Activated naive CD8-positive, alpha-beta T cell treated with anti-CD3 and anti-CD28 coated beads for 36 hours (primary cell): Measurements from ENCODE around the gene KAT2A. TPM values are rescaled to one million over a fixed set of nuclear protein-coding genes. Genes with fewer than 3 reads are reported as not detected.

Experiments
- DNase-seq: peaks from one replicate; pipeline ENCODE4 v3.0.0; 2021
- H3K27ac Mint-ChIP-seq: one replicate; pipeline ENCODE4 v1.8.0; 2022; ENCODE audit warnings: mild to moderate bottlenecking, moderate library complexity, mixed read lengths
- H3K27me3 Mint-ChIP-seq: one replicate; pipeline ENCODE4 v1.8.0; 2022; ENCODE audit warnings: mild to moderate bottlenecking, mixed read lengths
- H3K36me3 Mint-ChIP-seq: one replicate; pipeline ENCODE4 v1.8.0; 2021; ENCODE audit warnings: mild to moderate bottlenecking, mixed read lengths
- H3K4me1 Mint-ChIP-seq: one replicate; pipeline ENCODE4 v1.8.0; 2021; ENCODE audit warnings: mixed read lengths
- H3K4me3 Mint-ChIP-seq: one replicate; pipeline ENCODE4 v1.8.0; 2022; ENCODE audit warnings: mild to moderate bottlenecking, moderate library complexity, mixed read lengths
- H3K9me3 Mint-ChIP-seq: one replicate; pipeline ENCODE4 v1.8.0; 2022; ENCODE audit warnings: mixed read lengths
- total RNA-seq, 2 experiments: library from RNA; stranded (reverse); gene quantifications; one replicate each; pipeline ENCODE4 v1.2.3, GENCODE V29; 2021

Gene KAT2A
- total RNA-seq, 2 experiments from 2014 or later = 49.1 to 51.6 TPM

GRCh38 chr17:42096360-42097111, 24.6 kb downstream of the KAT2A start:
- DNase-seq = no peak

GRCh38 chr17:42094375-42095069, 26.6 kb downstream of the KAT2A start:
- H3K4me1 Mint-ChIP-seq = peaks cover 3% of the 10 kb centered on the region

More at GRCh38 chr17:42096360-42097111, 24.6 kb downstream of the KAT2A start:
- Mint-ChIP-seq H3K27me3 (peaks cover 33% of the 10 kb centered on the region), H3K9me3 (no peaks in the 10 kb centered on the region), H3K4me1 (peaks cover 5% of the 10 kb centered on the region), H3K27ac (no peak overlapping the region), H3K36me3 (no peaks in the 10 kb centered on the region), H3K4me3 (no peak overlapping the region)

GRCh38 chr17:42092939-42093338, 28.2 kb downstream of the KAT2A start:
- no peak for DNase-seq
- H3K27ac Mint-ChIP-seq = no peak overlapping the region
- no peaks in the 10 kb centered on the region for H3K36me3 Mint-ChIP-seq
- H3K4me3 Mint-ChIP-seq = no peak overlapping the region
- no peaks in the 10 kb centered on the region for H3K9me3 Mint-ChIP-seq
- H3K4me1 Mint-ChIP-seq = peaks cover 3% of the 10 kb centered on the region
- peaks cover 35% of the 10 kb centered on the region for H3K27me3 Mint-ChIP-seq

More at GRCh38 chr17:42094375-42095069, 26.6 kb downstream of the KAT2A start:
- H3K27me3 Mint-ChIP-seq = peaks cover 37% of the 10 kb centered on the region
- H3K27ac Mint-ChIP-seq = no peak overlapping the region
- no peak overlapping the region for H3K4me3 Mint-ChIP-seq
- H3K9me3 Mint-ChIP-seq = no peaks in the 10 kb centered on the region
- DNase-seq = no peak
- no peaks in the 10 kb centered on the region for H3K36me3 Mint-ChIP-seq

GRCh38 chr17:42090964-42091790, 30.0 kb downstream of the KAT2A start:
- Mint-ChIP-seq H3K4me3 (no peak overlapping the region), H3K4me1 (no peaks in the 10 kb centered on the region), H3K27me3 (peaks cover 18% of the 10 kb centered on the region), H3K36me3 (no peaks in the 10 kb centered on the region), H3K27ac (no peak overlapping the region), H3K9me3 (no peaks in the 10 kb centered on the region)
- DNase-seq = no peak

GRCh38 chr17:42088736-42089135, 32.4 kb downstream of the KAT2A start:
- Mint-ChIP-seq H3K36me3 (no peaks in the 10 kb centered on the region), H3K4me1 (no peaks in the 10 kb centered on the region), H3K27me3 (peaks cover 7% of the 10 kb centered on the region), H3K4me3 (no peak overlapping the region), H3K27ac (no peak overlapping the region), H3K9me3 (no peaks in the 10 kb centered on the region)
- DNase-seq = no peak

GRCh38 chr17:42087736-42088705, 33.1 kb downstream of the KAT2A start:
- H3K27ac Mint-ChIP-seq = no peak overlapping the region
- H3K9me3 Mint-ChIP-seq = no peaks in the 10 kb centered on the region
- H3K36me3 Mint-ChIP-seq = no peaks in the 10 kb centered on the region
- H3K27me3 Mint-ChIP-seq = peaks cover 7% of the 10 kb centered on the region
- DNase-seq = no peak
- H3K4me1 Mint-ChIP-seq = no peaks in the 10 kb centered on the region
- H3K4me3 Mint-ChIP-seq = no peak overlapping the region

GRCh38 chr17:42087042-42087701, 34.0 kb downstream of the KAT2A start:
- no peak for DNase-seq
- H3K27me3 Mint-ChIP-seq = peaks cover 7% of the 10 kb centered on the region
- no peak overlapping the region for H3K4me3 Mint-ChIP-seq
- H3K27ac Mint-ChIP-seq = no peak overlapping the region
- H3K9me3 Mint-ChIP-seq = no peaks in the 10 kb centered on the region
- H3K36me3 Mint-ChIP-seq = no peaks in the 10 kb centered on the region
- no peaks in the 10 kb centered on the region for H3K4me1 Mint-ChIP-seq

- Mint-ChIP-seq H3K4me3 (no peak overlapping the region), H3K4me1 (no peaks in the 10 kb centered on the region), H3K36me3 (no peaks in the 10 kb centered on the region), H3K9me3 (no peaks in the 10 kb centered on the region), H3K27ac (no peak overlapping the region), H3K27me3 (no peaks in the 10 kb centered on the region)
- DNase-seq = no peak
Observed at GRCh38 chr17:42081516-42082129, 39.5 kb downstream of the KAT2A start.

GRCh38 chr17:42079541-42079940, 41.6 kb downstream of the KAT2A start:
- H3K27ac Mint-ChIP-seq = no peak overlapping the region
- H3K4me1 Mint-ChIP-seq = no peaks in the 10 kb centered on the region
- H3K27me3 Mint-ChIP-seq = no peaks in the 10 kb centered on the region
- no peak for DNase-seq
- H3K4me3 Mint-ChIP-seq = no peak overlapping the region
- no peaks in the 10 kb centered on the region for H3K9me3 Mint-ChIP-seq
- H3K36me3 Mint-ChIP-seq = no peaks in the 10 kb centered on the region

- Mint-ChIP-seq H3K36me3 (no peaks in the 10 kb centered on the region), H3K27ac (no peak overlapping the region), H3K4me1 (no peaks in the 10 kb centered on the region), H3K27me3 (peaks cover under 1% of the 10 kb centered on the region), H3K9me3 (no peaks in the 10 kb centered on the region), H3K4me3 (no peak overlapping the region)
- DNase-seq = no peak
Observed at GRCh38 chr17:42078396-42079043, 42.6 kb downstream of the KAT2A start.

- Mint-ChIP-seq H3K27ac (no peak overlapping the region), H3K36me3 (no peaks in the 10 kb centered on the region), H3K4me3 (no peak overlapping the region), H3K9me3 (no peaks in the 10 kb centered on the region), H3K27me3 (peaks cover 9% of the 10 kb centered on the region), H3K4me1 (peaks cover 2% of the 10 kb centered on the region)
- no peak for DNase-seq
Observed at GRCh38 chr17:42077755-42078154, 43.4 kb downstream of the KAT2A start.

- Mint-ChIP-seq H3K36me3 (no peaks in the 10 kb centered on the region), H3K9me3 (no peaks in the 10 kb centered on the region)
Observed at GRCh38 chr17:42076797-42077559, 44.2 kb downstream of the KAT2A start.

More at GRCh38 chr17:42076797-42077559, 44.2 kb downstream of the KAT2A start:
- peaks cover 12% of the 10 kb centered on the region for H3K27me3 Mint-ChIP-seq
- no peak overlapping the region for H3K4me3 Mint-ChIP-seq
- peaks cover 5% of the 10 kb centered on the region for H3K4me1 Mint-ChIP-seq
- DNase-seq = no peak
- H3K27ac Mint-ChIP-seq = no peak overlapping the region
